Gastrocnemius medialis (tissue), 4 donors: ENCODE results near the gene PRRC2A. TPM values are rescaled to one million over a fixed set of nuclear protein-coding genes. Genes with fewer than 3 reads are reported as not detected.

Experiments
- ATAC-seq, 2 donors: fragments of 150-250 bp; one replicate each; pipeline ENCODE4 v1.9.1; 2016
- DNase-seq, 2 donors: peaks; one replicate each; pipeline ENCODE4 v3.0.0-alpha.2; 2019
- H3K27ac ChIP-seq, 4 donors: fragments of 200-600 bp; sonication (generic); 1 replicate in 1 of 4; 2 replicates in 3 of 4; pipeline ENCODE4 v1.5.1; 2016 to 2018; ENCODE audit warnings: mild to moderate bottlenecking in 2 of 4, moderate library complexity in 1 of 4
- H3K27me3 ChIP-seq, 3 donors: fragments of 200-600 bp; sonication (generic) in 2 of 3; 1 replicate in 1 of 3; 2 replicates in 2 of 3; pipeline versions ENCODE4 v1.5.1 to v1.6.0; 2016 to 2019; ENCODE audit warnings: mild to moderate bottlenecking in 1 of 3, moderate library complexity in 1 of 3
- H3K36me3 ChIP-seq, 2 donors: fragments of 200-600 bp; sonication (generic) in 1 of 2; one replicate each; pipeline ENCODE4 v1.5.1; 2017 to 2018
- H3K4me1 ChIP-seq, 2 donors: fragments of 200-600 bp; sonication (generic) in 1 of 2; one replicate each; pipeline ENCODE4 v1.5.1; 2016 to 2017; ENCODE audit warnings: mild to moderate bottlenecking in 2 of 2
- H3K4me3 ChIP-seq, 4 donors: fragments of 200-600 bp; sonication (generic) in 3 of 4; 1 replicate in 1 of 4; 2 replicates in 3 of 4; pipeline ENCODE4 v1.5.1; 2016 to 2019; ENCODE audit warnings: mild to moderate bottlenecking in 2 of 4
- H3K9me3 ChIP-seq, 3 donors: fragments of 200-600 bp; sonication (generic) in 2 of 3; 1 replicate in 1 of 3; 2 replicates in 2 of 3; pipeline ENCODE4 v1.5.1; 2016 to 2019
- POLR2A ChIP-seq, 2 donors: fragments of 450-650 bp; IDR thresholded peaks; one replicate each; pipeline ENCODE4 v1.6.1; 2017; ENCODE audit warnings: antibody characterized with exemption in 2 of 2, mild to moderate bottlenecking in 2 of 2, moderate library complexity in 2 of 2
- in situ Hi-C, 4 donors: fragments of 200-750 bp; cut with MboI; loops; one replicate each; pipeline versions ENCODE4 v1.15.0 to v1.8.0; 2017; ENCODE audit warnings: low sequenced_read_pairs in 4 of 4
- intact Hi-C: fragments of 100-400 bp; cut with DNase I; formaldehyde crosslinking; loops from one replicate; pipeline ENCODE4 v1.15.1; 2023; ENCODE audit warnings: low total_unique reads
- total RNA-seq, 4 donors: library from RNA; depleted of rRNA; stranded (reverse); fragments of >200 nt; gene quantifications; one replicate each; pipeline versions ENCODE4 v1.1.0 to v1.2.3, GENCODE V29; 2016
- TF ChIP-seq, protein P1 (sequence below), 5 experiments: fragments of 450-650 bp in 3 of 5; fragments of 200-600 bp in 2 of 5; sonication (generic) in 2 of 5; IDR thresholded peaks in 4 of 5; conservative IDR thresholded peaks in 1 of 5; 1 replicate in 4 of 5; 2 replicates in 1 of 5; pipeline ENCODE4 v1.5.1; 2016 to 2019; ENCODE audit warnings: antibody characterized with exemption in 5 of 5, mild to moderate bottlenecking in 3 of 5, moderate library complexity in 3 of 5

The PRRC2A gene
- 10 to 100 TPM; 38.9 to 67.7 (median 52.0) TPM for total RNA-seq

DNA sequence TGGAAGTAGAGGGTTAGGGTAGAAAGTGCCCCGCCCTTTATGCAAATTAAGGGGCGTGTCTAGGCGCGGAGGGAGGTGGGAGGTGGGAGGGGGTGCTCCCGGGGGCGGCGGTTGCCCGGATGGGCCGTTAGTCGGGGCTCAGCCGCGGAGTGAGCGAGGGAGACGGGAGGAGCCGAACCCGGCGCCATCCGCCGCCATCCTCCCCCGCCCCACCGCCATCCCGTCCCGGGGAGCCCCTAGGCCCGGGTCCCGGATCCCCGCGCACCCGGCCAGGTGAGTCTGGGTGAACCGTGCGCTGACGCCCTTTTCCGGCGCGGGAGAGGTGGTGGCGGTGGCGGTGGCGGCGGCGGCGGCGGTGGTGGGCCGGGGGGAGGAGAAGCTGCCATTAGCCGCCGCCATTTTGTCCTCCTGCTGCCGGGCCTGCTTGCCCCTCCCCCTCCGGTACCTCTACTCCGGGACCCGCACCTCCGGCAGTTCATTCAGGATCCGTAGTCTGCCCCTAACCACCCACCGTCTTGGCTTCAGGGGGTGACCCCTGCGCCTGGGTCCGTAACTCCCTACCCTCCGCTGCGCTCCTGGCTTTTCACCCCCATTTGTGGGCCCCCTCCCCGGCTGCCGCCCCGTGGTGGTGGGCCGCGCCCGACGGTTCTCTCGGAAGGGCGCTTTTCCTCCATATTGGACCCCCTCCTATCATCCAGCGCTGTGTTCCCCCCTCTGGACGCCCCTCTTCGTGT, at the start of gene PRRC2A:
Gene PRRC2A (plus strand): TSS at position 130 of the 734 bp plus-strand sequence. CDS start 2,075 bp downstream, outside the sequence.
- peak within 1 kb of the TSS; percentile 69 to 95 (median 82) for H3K4me3 ChIP-seq
- ATAC-seq (peak; percentile 53 to 87), DNase-seq (peak; percentile 77 to 95)
- H3K4me1 ChIP-seq, result peaks cover 19 to 21% of the 10 kb centered on the region in 2 donors
- no peaks in the 10 kb centered on the region for H3K27me3 ChIP-seq
- TF ChIP-seq, protein P1, sequence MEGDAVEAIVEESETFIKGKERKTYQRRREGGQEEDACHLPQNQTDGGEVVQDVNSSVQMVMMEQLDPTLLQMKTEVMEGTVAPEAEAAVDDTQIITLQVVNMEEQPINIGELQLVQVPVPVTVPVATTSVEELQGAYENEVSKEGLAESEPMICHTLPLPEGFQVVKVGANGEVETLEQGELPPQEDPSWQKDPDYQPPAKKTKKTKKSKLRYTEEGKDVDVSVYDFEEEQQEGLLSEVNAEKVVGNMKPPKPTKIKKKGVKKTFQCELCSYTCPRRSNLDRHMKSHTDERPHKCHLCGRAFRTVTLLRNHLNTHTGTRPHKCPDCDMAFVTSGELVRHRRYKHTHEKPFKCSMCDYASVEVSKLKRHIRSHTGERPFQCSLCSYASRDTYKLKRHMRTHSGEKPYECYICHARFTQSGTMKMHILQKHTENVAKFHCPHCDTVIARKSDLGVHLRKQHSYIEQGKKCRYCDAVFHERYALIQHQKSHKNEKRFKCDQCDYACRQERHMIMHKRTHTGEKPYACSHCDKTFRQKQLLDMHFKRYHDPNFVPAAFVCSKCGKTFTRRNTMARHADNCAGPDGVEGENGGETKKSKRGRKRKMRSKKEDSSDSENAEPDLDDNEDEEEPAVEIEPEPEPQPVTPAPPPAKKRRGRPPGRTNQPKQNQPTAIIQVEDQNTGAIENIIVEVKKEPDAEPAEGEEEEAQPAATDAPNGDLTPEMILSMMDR (IDR thresholded peaks at IDR 0.05 in 4 of 5, conservative IDR thresholded peaks at IDR 0.05 in 1 of 5), result no peak
- peak; percentile 53 to 82 for TF ChIP-seq POLR2A (IDR thresholded peaks at IDR 0.05)
- intact Hi-C loops (loop anchor here (1.0 to 10.0 kb wide), 6 partner anchors 32 to 1006 kb away; partner anchors contain the start of genes ATP6V1G2, BAG6, FKBPL and MRPS18B), in situ Hi-C loops (no loop called here)
- H3K9me3 ChIP-seq, result no peaks in the 10 kb centered on the region
- H3K27ac ChIP-seq, result peak within 1 kb of the TSS; percentile 91 to 97 (median 96)
- peaks cover 0 to 31% of the 10 kb centered on the region in 2 donors for H3K36me3 ChIP-seq

DNA sequence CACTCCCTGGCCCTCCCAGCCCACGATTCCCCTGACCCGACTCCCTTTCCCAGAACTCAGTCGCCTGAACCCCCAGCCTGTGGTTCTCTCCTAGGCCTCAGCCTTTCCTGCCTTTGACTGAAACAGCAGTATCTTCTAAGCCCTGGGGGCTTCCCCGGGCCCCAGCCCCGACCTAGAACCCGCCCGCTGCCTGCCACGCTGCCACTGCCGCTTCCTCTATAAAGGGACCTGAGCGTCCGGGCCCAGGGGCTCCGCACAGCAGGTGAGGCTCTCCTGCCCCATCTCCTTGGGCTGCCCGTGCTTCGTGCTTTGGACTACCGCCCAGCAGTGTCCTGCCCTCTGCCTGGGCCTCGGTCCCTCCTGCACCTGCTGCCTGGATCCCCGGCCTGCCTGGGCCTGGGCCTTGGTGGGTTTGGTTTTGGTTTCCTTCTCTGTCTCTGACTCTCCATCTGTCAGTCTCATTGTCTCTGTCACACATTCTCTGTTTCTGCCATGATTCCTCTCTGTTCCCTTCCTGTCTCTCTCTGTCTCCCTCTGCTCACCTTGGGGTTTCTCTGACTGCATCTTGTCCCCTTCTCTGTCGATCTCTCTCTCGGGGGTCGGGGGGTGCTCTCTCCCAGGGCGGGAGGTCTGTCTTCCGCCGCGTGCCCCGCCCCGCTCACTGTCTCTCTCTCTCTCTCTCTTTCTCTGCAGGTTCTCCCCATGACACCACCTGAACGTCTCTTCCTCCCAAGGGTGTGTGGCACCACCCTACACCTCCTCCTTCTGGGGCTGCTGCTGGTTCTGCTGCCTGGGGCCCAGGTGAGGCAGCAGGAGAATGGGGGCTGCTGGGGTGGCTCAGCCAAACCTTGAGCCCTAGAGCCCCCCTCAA, 48.2 kb upstream of the PRRC2A start, which contains the start of gene LTA:
Gene LTA (plus strand): TSS at position 249 of the 871 bp plus-strand sequence. CDS start 454 bp downstream, at position 703.
- DNase-seq (no peak), ATAC-seq (no peak)
- Histone ChIP-seq H3K9me3 (no peaks in the 10 kb centered on the region), H3K36me3 (no peaks in the 10 kb centered on the region), H3K4me3 (no peak within 1 kb of the TSS), H3K27ac (no peak within 1 kb of the TSS), H3K27me3 (no peaks in the 10 kb centered on the region), H3K4me1 (no peaks in the 10 kb centered on the region)
- in situ Hi-C loops (no loop called here), intact Hi-C loops (no loop called here)
- no peak for TF ChIP-seq POLR2A (IDR thresholded peaks at IDR 0.05)
- TF ChIP-seq, protein P1 (IDR thresholded peaks at IDR 0.05 in 4 of 5, conservative IDR thresholded peaks at IDR 0.05 in 1 of 5), result no peak

DNA sequence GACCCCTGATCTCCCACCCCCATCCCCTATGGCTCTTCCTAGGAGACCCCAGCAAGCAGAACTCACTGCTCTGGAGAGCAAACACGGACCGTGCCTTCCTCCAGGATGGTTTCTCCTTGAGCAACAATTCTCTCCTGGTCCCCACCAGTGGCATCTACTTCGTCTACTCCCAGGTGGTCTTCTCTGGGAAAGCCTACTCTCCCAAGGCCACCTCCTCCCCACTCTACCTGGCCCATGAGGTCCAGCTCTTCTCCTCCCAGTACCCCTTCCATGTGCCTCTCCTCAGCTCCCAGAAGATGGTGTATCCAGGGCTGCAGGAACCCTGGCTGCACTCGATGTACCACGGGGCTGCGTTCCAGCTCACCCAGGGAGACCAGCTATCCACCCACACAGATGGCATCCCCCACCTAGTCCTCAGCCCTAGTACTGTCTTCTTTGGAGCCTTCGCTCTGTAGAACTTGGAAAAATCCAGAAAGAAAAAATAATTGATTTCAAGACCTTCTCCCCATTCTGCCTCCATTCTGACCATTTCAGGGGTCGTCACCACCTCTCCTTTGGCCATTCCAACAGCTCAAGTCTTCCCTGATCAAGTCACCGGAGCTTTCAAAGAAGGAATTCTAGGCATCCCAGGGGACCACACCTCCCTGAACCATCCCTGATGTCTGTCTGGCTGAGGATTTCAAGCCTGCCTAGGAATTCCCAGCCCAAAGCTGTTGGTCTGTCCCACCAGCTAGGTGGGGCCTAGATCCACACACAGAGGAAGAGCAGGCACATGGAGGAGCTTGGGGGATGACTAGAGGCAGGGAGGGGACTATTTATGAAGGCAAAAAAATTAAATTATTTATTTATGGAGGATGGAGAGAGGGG, 47.0 kb upstream of the PRRC2A start:
- DNase-seq (no peak), ATAC-seq (no peak)
- Histone ChIP-seq H3K27ac (no peak overlapping the region), H3K9me3 (no peaks in the 10 kb centered on the region), H3K36me3 (no peaks in the 10 kb centered on the region), H3K4me3 (no peak overlapping the region), H3K27me3 (no peaks in the 10 kb centered on the region), H3K4me1 (no peaks in the 10 kb centered on the region)
- TF ChIP-seq, protein P1 (IDR thresholded peaks at IDR 0.05 in 4 of 5, conservative IDR thresholded peaks at IDR 0.05 in 1 of 5), result no peak
- no peak for TF ChIP-seq POLR2A (IDR thresholded peaks at IDR 0.05)
- in situ Hi-C loops, result no loop called here
- intact Hi-C loops, result no loop called here
